Stomach (tissue), 9 donors: Measurements from ENCODE around the gene RWDD2A. TPM values are rescaled to one million over a fixed set of nuclear protein-coding genes. Genes with fewer than 3 reads are reported as not detected.

Experiments used
- DNase-seq, 2 donors: peaks; one replicate each; pipeline versions ENCODE4 v3.0.0 to v3.0.0-alpha.2; 2013 to 2019
- H3K27ac ChIP-seq, 5 donors: fragments of 200-600 bp in 4 of 5; sonication (generic) in 4 of 5; one replicate each; pipeline ENCODE4 v1.5.1; 2013 to 2019; ENCODE audit warnings: mild to moderate bottlenecking in 1 of 5, moderate library complexity in 1 of 5
- H3K27me3 ChIP-seq, 3 donors: fragments of 200-600 bp; sonication (generic); one replicate each; pipeline ENCODE4 v1.5.1; 2017 to 2019; ENCODE audit warnings: mixed run types in 1 of 3
- H3K36me3 ChIP-seq, 4 donors: fragments of 200-600 bp; sonication (generic); 1 replicate in 3 of 4; 2 replicates in 1 of 4; pipeline ENCODE4 v1.5.1; 2016 to 2019
- H3K4me1 ChIP-seq, 4 donors: fragments of 200-600 bp; sonication (generic); one replicate each; pipeline ENCODE4 v1.5.1; 2016 to 2019
- H3K4me3 ChIP-seq, 4 donors: fragments of 200-600 bp; sonication (generic) in 3 of 4; one replicate each; pipeline ENCODE4 v1.5.1; 2016 to 2019; ENCODE audit warnings: mild to moderate bottlenecking in 1 of 4
- H3K9me3 ChIP-seq, 4 donors: fragments of 200-600 bp; sonication (generic); one replicate each; pipeline ENCODE4 v1.5.1; 2016 to 2019
- EP300 ChIP-seq: sonication (generic); formaldehyde crosslinking; IDR thresholded peaks from one replicate; pipeline ENCODE4 v1.6.1; 2017; ENCODE audit warnings: antibody characterized with exemption
- POLR2A ChIP-seq, 4 donors: fragments of 450-650 bp; IDR thresholded peaks; one replicate each; pipeline ENCODE4 v1.6.1; 2016; ENCODE audit warnings: antibody characterized with exemption in 4 of 4, control low read depth in 2 of 4, mild to moderate bottlenecking in 1 of 4, moderate library complexity in 1 of 4
- POLR2AphosphoS5 ChIP-seq, 3 donors: sonication (generic); formaldehyde crosslinking; IDR thresholded peaks; one replicate each; pipeline ENCODE4 v1.6.1; 2016; ENCODE audit warnings: antibody characterized with exemption in 3 of 3
- whole genome bisulfite sequencing, 5 donors: extraction: QIAGEN DNeasy Blood & Tissue Kit in 3 of 5; methylation state at CpG; one replicate each; pipeline versions ENCODE4 v1.1.5 to v1.1.7; 2013 to 2018; 5-methylcytosine and 5-hydroxymethylcytosine counted together
- intact Hi-C: fragments of 100-400 bp; cut with DNase I; formaldehyde crosslinking; loops from one replicate; pipeline ENCODE4 v1.15.1; 2023; ENCODE audit warnings: low total_unique reads
- polyA plus RNA-seq, 3 donors: library from polyadenylated mRNA; stranded (reverse); fragments of 200-250 nt; gene quantifications; one replicate each; pipeline ENCODE4 v1.2.3, GENCODE V29; 2013
- total RNA-seq, 5 donors: library from RNA; depleted of rRNA; stranded (reverse); fragments of >200 nt; gene quantifications; one replicate each; pipeline versions ENCODE4 v1.1.0 to v1.2.3, GENCODE V29; 2014 to 2016
- TF ChIP-seq, protein P1 (sequence below), 7 experiments: fragments of 450-650 bp in 4 of 7; fragments of 200-600 bp in 3 of 7; sonication (generic) in 3 of 7; IDR thresholded peaks; one replicate each; pipeline ENCODE4 v1.5.1; 2016 to 2019; ENCODE audit warnings: antibody characterized with exemption in 7 of 7, control low read depth in 2 of 7, mild to moderate bottlenecking in 1 of 7
- donor health status: healthy with polysubstance abuse.
- donor health status: Bipolar disorder and iron deficiency.
- donor health status: healthy.

The RWDD2A gene
- total and polyA plus RNA-seq, 8 donors, result 0.58 to 18.7 (median 2.1) TPM

DNA sequence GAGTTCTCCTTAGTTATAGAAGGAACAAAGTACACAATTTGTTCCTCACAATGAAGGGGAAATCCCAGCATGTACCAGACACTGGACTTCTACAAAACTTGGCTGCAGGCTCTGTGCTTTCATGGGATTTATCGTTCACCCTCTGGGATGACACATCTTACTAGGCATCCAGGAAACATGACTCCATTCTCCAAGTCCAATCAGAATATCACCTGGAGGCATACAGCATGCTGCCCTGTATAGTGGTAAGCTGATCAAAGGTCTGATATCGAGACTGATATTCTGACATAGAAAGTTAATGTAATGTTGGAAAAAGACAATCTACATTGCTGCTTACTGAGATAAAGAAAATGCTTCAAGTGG is 6.7 kb downstream of the RWDD2A start:
- 27 to 40% (median 36%) methylated on average over 2 of the region's 2 CpGs for WGBS, 5 donors
- H3K9me3 ChIP-seq, result no peaks in the 10 kb centered on the region
- TF ChIP-seq POLR2A (IDR thresholded peaks at IDR 0.05) (no peak), POLR2AphosphoS5 (IDR thresholded peaks at IDR 0.05) (peak in 1 of 3 donors; percentile 59)
- no peak overlapping the region for H3K4me3 ChIP-seq
- H3K27me3 ChIP-seq, result no peaks in the 10 kb centered on the region
- H3K4me1 ChIP-seq, result peaks cover 0 to 55% (median 7%) of the 10 kb centered on the region in 4 donors
- H3K36me3 ChIP-seq, result peaks cover 0 to 22% (median 20%) of the 10 kb centered on the region in 4 donors
- H3K27ac ChIP-seq, result no peak overlapping the region
- intact Hi-C loops, result no loop called here
- no peak for DNase-seq

DNA sequence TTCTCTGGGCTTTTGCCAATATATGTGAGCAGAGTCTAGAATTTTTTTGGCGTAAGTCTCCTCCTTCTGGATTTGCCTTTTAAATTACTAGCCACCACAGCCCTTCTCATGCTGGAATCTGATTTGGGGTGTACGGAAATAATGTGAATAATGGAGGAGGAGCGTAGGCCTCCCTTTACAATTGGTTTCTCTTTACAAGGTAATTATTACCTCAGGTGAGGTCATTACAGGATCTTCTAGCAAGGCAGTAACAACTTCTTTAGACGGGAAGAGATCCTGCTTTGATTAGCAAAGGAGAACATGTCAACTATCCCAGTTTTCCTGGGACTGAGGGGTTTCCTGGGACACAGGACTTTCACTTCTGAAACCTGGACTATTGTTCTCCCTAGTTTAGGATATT is 8.9 kb downstream of the RWDD2A start:
- no peak for DNase-seq
- Histone ChIP-seq H3K27ac (no peak overlapping the region), H3K4me1 (peaks cover 0 to 41% (median 4%) of the 10 kb centered on the region in 4 donors), H3K9me3 (no peaks in the 10 kb centered on the region), H3K4me3 (no peak overlapping the region), H3K36me3 (peaks cover 0 to 7% (median 7%) of the 10 kb centered on the region in 4 donors), H3K27me3 (no peaks in the 10 kb centered on the region)
- TF ChIP-seq, protein P1, sequence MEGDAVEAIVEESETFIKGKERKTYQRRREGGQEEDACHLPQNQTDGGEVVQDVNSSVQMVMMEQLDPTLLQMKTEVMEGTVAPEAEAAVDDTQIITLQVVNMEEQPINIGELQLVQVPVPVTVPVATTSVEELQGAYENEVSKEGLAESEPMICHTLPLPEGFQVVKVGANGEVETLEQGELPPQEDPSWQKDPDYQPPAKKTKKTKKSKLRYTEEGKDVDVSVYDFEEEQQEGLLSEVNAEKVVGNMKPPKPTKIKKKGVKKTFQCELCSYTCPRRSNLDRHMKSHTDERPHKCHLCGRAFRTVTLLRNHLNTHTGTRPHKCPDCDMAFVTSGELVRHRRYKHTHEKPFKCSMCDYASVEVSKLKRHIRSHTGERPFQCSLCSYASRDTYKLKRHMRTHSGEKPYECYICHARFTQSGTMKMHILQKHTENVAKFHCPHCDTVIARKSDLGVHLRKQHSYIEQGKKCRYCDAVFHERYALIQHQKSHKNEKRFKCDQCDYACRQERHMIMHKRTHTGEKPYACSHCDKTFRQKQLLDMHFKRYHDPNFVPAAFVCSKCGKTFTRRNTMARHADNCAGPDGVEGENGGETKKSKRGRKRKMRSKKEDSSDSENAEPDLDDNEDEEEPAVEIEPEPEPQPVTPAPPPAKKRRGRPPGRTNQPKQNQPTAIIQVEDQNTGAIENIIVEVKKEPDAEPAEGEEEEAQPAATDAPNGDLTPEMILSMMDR (IDR thresholded peaks at IDR 0.05), result no peak
- no peak for TF ChIP-seq EP300
- no peak for TF ChIP-seq POLR2AphosphoS5 (IDR thresholded peaks at IDR 0.05)
- no peak for TF ChIP-seq POLR2A (IDR thresholded peaks at IDR 0.05)
- intact Hi-C loops, result no loop called here
- 38 to 81% (median 46%) methylated on average over 4 of the region's 4 CpGs for WGBS, 5 donors

DNA sequence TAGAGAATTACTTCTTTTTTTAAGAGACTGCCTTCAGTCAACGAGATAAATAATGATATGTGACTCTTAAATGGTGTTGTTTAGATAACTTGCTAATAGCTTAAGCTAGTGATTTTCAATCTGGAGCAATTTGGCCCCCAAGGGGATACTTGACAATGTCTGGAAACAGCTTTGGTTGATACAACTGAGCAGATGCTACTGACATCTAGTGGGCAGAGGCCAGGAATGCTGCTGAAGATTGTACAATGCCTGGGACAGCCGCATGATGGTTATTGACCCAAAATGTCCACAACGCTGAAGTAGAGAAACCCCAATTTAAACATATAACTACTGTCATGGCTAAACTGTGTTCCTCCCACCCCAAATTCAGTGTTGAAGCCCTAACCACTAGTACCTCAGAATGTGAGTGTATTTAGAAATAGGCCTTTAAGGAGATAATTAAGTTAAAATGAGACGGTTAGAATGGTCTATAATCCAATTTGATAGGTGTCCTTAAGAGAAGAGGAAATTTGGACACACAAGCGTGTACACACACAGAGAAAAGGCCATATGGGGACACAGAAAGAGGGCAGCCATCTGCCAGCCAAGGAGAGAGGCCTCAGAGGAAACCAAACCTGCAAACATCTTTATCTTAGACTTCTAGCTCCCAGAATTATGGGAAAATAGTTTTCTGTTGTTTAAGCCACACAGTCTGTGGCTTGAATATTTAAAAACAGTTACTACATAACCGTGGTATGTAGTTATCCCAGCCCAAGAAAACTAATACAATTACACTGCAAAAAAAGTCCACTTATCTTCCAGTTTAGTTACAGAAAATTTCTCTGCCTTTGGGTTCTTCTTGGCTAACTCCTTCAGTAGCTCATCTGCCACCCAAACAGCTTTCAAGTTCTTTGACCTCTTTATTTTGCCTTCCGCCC is 22.2 kb downstream of the RWDD2A start:
- Histone ChIP-seq H3K27ac (no peak overlapping the region), H3K4me1 (peaks cover 0 to 3% (median 0%) of the 10 kb centered on the region in 4 donors), H3K36me3 (peaks cover 0 to 5% (median 0%) of the 10 kb centered on the region in 4 donors), H3K4me3 (no peak overlapping the region), H3K9me3 (no peaks in the 10 kb centered on the region), H3K27me3 (no peaks in the 10 kb centered on the region)
- peak; percentile 65 to 88 for DNase-seq
- 29 to 33% (median 31%) methylated on average over 7 of the region's 7 CpGs for WGBS, 5 donors
- TF ChIP-seq POLR2A (IDR thresholded peaks at IDR 0.05) (no peak), POLR2AphosphoS5 (IDR thresholded peaks at IDR 0.05) (no peak), EP300 (no peak)
- TF ChIP-seq, protein P1 (IDR thresholded peaks at IDR 0.05), result peak in 5 of 7 experiments; percentile 56 to 68 (median 62)
- intact Hi-C loops, result no loop called here

- intact Hi-C loops, result no loop called here
- Histone ChIP-seq H3K4me1 (peaks cover 0 to 3% (median 0%) of the 10 kb centered on the region in 4 donors), H3K27me3 (no peaks in the 10 kb centered on the region), H3K27ac (no peak overlapping the region), H3K9me3 (no peaks in the 10 kb centered on the region), H3K4me3 (no peak overlapping the region), H3K36me3 (peaks cover 0 to 5% (median 0%) of the 10 kb centered on the region in 4 donors)
- TF ChIP-seq, protein P1 (IDR thresholded peaks at IDR 0.05), result no peak
- TF ChIP-seq EP300 (no peak), POLR2AphosphoS5 (IDR thresholded peaks at IDR 0.05) (no peak)
- no peak for DNase-seq
Observed at GRCh38 chr6:83216806-83217205, 23.6 kb downstream of the RWDD2A start.

DNA sequence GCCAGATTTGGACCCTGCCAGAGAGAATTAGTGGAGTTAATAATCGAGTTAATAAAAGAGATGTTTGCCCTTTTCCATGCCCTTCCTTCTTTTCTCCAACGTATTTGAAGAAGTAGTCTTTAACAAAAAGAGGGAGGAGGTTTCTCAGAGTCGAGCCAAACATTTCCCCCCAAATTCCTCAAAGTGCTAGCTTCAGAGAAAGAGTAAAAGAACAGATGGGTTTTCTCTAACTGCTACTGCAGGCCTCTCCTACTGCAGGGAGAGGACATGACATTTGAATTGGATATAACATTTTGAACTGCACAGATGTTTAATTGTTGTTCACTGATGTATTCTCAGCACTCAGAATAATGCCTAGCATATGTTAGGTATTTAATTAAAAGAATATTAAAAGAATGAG is 25.5 kb downstream of the RWDD2A start:
- peaks cover 0 to 3% (median 0%) of the 10 kb centered on the region in 4 donors for H3K4me1 ChIP-seq
- intact Hi-C loops, result no loop called here
- H3K27ac ChIP-seq, result no peak overlapping the region
- DNase-seq, result peak in 1 of 2 donors; percentile 25
- TF ChIP-seq POLR2A (IDR thresholded peaks at IDR 0.05), result no peak
- TF ChIP-seq, protein P1 (IDR thresholded peaks at IDR 0.05), result no peak
- TF ChIP-seq EP300, result no peak
- TF ChIP-seq POLR2AphosphoS5 (IDR thresholded peaks at IDR 0.05), result no peak
- no peak overlapping the region for H3K4me3 ChIP-seq
- WGBS, 5 donors, result 40 to 55% (median 50%) methylated on average over 3 of the region's 3 CpGs
- H3K9me3 ChIP-seq, result no peaks in the 10 kb centered on the region
- H3K36me3 ChIP-seq, result peaks cover 0 to 16% (median 0%) of the 10 kb centered on the region in 4 donors
- no peaks in the 10 kb centered on the region for H3K27me3 ChIP-seq
